HepG2 (cell line): ENCODE measurements around the gene TOMM20. TPM values are rescaled to one million over a fixed set of nuclear protein-coding genes. Genes with fewer than 3 reads are reported as not detected.
A peak's percentile ranks its signal among the peaks of the same experiment; 100 is the strongest.

Experiments used
- ATRX ChIP-seq: sonication (generic); formaldehyde crosslinking; IDR thresholded peaks from 2 replicates; pipeline ENCODE4 v1.4.0; 2020; ENCODE audit warnings: missing genetic modification reagents, borderline replicate concordance
- CEBPZ ChIP-seq: IDR thresholded peaks from 2 replicates; pipeline ENCODE4 v1.6.1; 2012; ENCODE audit warnings: low read length, improper control_type of control experiment
- HMGXB3 ChIP-seq: sonication (generic); formaldehyde crosslinking; IDR thresholded peaks from 2 replicates; pipeline ENCODE4 v1.4.0; 2020; ENCODE audit warnings: missing genetic modification reagents, borderline replicate concordance
- ISL2 ChIP-seq: sonication (generic); formaldehyde crosslinking; IDR thresholded peaks from 2 replicates; pipeline ENCODE4 v1.5.0; 2020; ENCODE audit warnings: missing genetic modification reagents
- MED8 ChIP-seq: sonication (generic); formaldehyde crosslinking; IDR thresholded peaks from 2 replicates; pipeline ENCODE4 v1.8.1; 2023; ENCODE audit warnings: mild to moderate bottlenecking, missing genetic modification reagents; ENCODE audit not compliant: insufficient replicate concordance
- PAF1 ChIP-seq: IDR thresholded peaks from 2 replicates; pipeline ENCODE4 v1.6.1; 2016; ENCODE audit warnings: missing genetic modification reagents, missing compliant biosample characterization
- TBX2 ChIP-seq: sonication (generic); formaldehyde crosslinking; IDR thresholded peaks from 2 replicates; pipeline ENCODE4 v1.5.0; 2020; ENCODE audit warnings: missing genetic modification reagents, mild to moderate bottlenecking, borderline replicate concordance
- ZBTB25 ChIP-seq: IDR thresholded peaks from 2 replicates; pipeline ENCODE4 v1.6.1; 2018; ENCODE audit warnings: missing genetic modification reagents
- ZBTB44 ChIP-seq: sonication (generic); formaldehyde crosslinking; IDR thresholded peaks from 2 replicates; pipeline ENCODE4 v1.4.0; 2020; ENCODE audit warnings: missing genetic modification reagents
- ZNF121 ChIP-seq: sonication (generic); formaldehyde crosslinking; IDR thresholded peaks from 2 replicates; pipeline ENCODE4 v1.5.0; 2020; ENCODE audit warnings: mild to moderate bottlenecking, missing genetic modification reagents
- ZNF124 ChIP-seq: sonication (generic); formaldehyde crosslinking; IDR thresholded peaks from 2 replicates; pipeline ENCODE4 v1.4.0; 2020; ENCODE audit warnings: missing genetic modification reagents
- ZNF33A ChIP-seq: sonication (generic); formaldehyde crosslinking; IDR thresholded peaks from 2 replicates; pipeline ENCODE4 v1.5.1; 2020; ENCODE audit warnings: missing genetic modification reagents, mild to moderate bottlenecking, moderate library complexity, borderline replicate concordance
- ZNF430 ChIP-seq: sonication (generic); formaldehyde crosslinking; IDR thresholded peaks from 2 replicates; pipeline ENCODE4 v1.9.0; 2021; ENCODE audit warnings: mild to moderate bottlenecking, missing genetic modification reagents
- ZNF503 ChIP-seq: sonication (generic); formaldehyde crosslinking; IDR thresholded peaks from 2 replicates; pipeline ENCODE4 v1.4.0; 2020; ENCODE audit warnings: missing genetic modification reagents
- ZNF713 ChIP-seq: sonication (generic); formaldehyde crosslinking; IDR thresholded peaks from 2 replicates; pipeline ENCODE4 v1.4.0; 2020; ENCODE audit warnings: mild to moderate bottlenecking, missing genetic modification reagents
- polyA plus RNA-seq, 8 experiments: library from polyadenylated mRNA; depleted of rRNA in 3 of 8; stranded (reverse) in 7 of 8; unstranded in 1 of 8; fragments of >200 nt; fragmentation: Illumina TruSeq in 4 of 8; extraction: Trizol in 4 of 8; gene quantifications; 2 replicates each; pipeline versions ENCODE4 v1.2.1 to v1.2.3, GENCODE V29; 2011 to 2016; ENCODE audit warnings: low read depth in 4 of 8, missing spikeins in 1 of 8, mixed read lengths in 1 of 8; ENCODE audit not compliant: insufficient read depth in 1 of 8
- total RNA-seq, 5 experiments: library from RNA; depleted of rRNA; stranded (reverse); fragments of >200 nt; fragmentation: Illumina TruSeq; extraction: Trizol; gene quantifications; 2 replicates each; pipeline ENCODE4 v1.2.3, GENCODE V29; 2016; ENCODE audit warnings: low read depth in 1 of 5

The TOMM20 gene
- total and polyA plus RNA-seq, 2 of the 13 experiments (the other 11 are each of a cell fraction or from before 2014, with no cell fraction given): 153 to 376 TPM

- TF ChIP-seq CEBPZ (no peak), ZNF713 (CRISPR knock-in tag) (no peak), ZBTB25 (CRISPR knock-in tag) (peak; percentile 78; the same call in 1 of the 2 replicates), PAF1 (no peak), TBX2 (peak; percentile 95), MED8 (CRISPR knock-in tag) (peak; percentile 55), ZNF503 (CRISPR knock-in tag) (peak; percentile 69; the same call in 1 of the 2 replicates), ATRX (no peak), ZNF121 (CRISPR knock-in tag) (peak; percentile 89), ZNF124 (no peak), ZBTB44 (CRISPR knock-in tag) (peak; percentile 66; the same call in 1 of the 2 replicates), ISL2 (CRISPR knock-in tag) (peak; percentile 88), ZNF33A (CRISPR knock-in tag) (no peak), HMGXB3 (peak; percentile 62), ZNF430 (CRISPR knock-in tag) (peak; percentile 63; the same call in 1 of the 2 replicates)
These were observed 60.2 kb downstream of the TOMM20 start (continued) for GRCh38 chr1:235068158-235069121.
